GM12801 (cell line): ENCODE data around the gene DGCR2.

Source experiments
- TF ChIP-seq, protein P1 (sequence below): IDR thresholded peaks from one replicate; pipeline ENCODE4 v1.5.1; 2011; ENCODE audit warnings: control low read depth; ENCODE audit not compliant: insufficient read length; ENCODE audit errors: extremely low read depth

The DGCR2 gene

DNA sequence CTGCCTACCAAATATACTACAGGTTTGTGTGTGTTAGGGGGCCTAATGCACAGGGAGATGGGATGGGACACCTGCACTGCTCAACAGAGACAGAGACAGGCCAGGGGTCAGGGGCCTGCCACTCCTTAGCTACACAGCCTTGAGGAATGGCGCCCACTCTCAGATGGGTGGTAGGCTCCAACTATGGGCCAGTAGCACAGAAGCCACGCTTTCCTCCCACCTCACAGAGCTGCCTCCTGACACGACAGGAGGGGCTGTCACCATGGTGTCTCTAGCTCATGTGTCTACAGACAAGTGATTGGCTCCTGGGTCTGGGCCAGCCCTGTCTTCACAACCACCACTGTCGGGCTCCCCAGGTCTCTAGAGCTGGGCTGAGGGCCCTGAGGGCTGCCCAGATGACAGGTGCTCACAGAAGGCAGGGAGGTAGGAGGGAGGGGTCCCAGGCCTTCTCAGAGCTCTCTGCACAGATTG, 81.8 kb downstream of the DGCR2 start:
- TF ChIP-seq, protein P1, sequence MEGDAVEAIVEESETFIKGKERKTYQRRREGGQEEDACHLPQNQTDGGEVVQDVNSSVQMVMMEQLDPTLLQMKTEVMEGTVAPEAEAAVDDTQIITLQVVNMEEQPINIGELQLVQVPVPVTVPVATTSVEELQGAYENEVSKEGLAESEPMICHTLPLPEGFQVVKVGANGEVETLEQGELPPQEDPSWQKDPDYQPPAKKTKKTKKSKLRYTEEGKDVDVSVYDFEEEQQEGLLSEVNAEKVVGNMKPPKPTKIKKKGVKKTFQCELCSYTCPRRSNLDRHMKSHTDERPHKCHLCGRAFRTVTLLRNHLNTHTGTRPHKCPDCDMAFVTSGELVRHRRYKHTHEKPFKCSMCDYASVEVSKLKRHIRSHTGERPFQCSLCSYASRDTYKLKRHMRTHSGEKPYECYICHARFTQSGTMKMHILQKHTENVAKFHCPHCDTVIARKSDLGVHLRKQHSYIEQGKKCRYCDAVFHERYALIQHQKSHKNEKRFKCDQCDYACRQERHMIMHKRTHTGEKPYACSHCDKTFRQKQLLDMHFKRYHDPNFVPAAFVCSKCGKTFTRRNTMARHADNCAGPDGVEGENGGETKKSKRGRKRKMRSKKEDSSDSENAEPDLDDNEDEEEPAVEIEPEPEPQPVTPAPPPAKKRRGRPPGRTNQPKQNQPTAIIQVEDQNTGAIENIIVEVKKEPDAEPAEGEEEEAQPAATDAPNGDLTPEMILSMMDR: no peak

DNA sequence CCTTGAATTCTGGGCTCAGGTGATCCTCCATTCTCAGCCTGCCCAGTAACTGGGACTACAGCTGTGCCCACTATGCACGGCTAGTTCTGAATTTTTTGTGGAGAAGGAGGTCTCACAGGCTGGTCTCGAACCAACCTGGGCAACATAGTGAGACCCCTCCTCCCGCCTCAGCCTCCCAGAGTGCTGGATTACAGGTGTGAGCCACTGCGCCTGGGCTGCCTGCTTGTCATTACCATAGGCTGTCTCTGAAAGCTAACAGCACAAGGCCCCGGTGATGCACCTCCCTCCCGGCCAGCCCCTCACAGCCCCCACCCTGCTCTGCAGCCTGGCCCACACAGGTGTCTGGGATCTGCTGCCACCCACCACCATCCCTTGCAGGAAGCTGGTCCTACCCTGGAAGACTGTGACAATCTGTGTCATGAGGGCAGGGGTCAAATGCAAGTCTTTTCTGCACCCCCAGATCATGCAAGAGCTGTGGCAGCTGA, 82.4 kb downstream of the DGCR2 start:
- TF ChIP-seq, protein P1: no peak

DNA sequence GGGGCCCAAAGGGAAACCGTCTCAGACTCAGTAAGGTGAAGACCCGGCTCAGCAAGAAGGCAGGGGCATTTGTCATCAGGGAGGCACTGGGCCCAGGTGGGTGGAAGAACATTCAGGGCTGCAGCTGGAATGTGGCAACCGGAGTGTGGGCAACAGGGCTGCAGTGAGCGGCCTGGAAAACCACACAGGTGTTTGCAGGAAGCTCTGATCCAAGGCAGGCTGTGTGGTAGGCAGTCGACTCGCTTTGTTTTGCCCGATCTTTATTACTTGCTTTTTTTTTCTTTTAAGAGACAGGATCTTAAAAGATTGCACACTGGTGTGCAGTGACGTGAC, 82.8 kb downstream of the DGCR2 start:
- TF ChIP-seq, protein P1: no peak

DNA sequence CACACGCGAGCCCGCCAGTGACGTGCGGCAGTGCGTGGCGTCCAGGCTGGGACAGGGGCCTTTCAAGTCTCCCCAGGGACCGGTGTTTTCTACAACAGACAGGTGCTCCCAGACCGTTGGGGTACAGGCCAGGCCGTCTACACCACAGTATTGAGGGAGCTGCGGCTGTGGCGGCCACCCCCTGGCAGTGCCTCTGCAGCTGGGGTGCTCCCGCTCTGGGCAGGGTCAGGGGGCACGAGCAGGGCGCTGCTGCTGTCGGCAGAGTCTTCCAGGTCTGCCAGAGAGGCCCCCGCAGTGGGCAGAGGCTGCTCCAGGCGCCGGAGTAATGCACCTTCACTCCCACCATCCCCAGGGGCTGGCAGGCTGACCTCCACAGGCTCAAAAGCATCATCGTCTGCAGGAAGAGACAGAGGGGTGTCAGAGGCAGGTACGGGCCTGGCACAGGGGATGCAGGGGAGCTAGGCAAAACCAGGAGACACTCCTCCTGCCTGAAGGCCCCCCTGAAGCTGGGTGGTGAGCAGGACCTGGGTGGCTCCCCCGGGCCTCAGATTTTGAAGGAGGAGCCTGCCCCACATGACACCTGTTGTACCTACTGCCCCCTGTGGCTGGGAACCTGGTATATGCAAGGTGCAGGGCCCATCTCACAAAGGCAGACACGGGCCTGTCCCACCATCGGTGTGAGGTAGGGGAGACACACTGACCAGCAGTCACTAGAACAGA, 83.3 kb downstream of the DGCR2 start:
- TF ChIP-seq, protein P1: no peak

DNA sequence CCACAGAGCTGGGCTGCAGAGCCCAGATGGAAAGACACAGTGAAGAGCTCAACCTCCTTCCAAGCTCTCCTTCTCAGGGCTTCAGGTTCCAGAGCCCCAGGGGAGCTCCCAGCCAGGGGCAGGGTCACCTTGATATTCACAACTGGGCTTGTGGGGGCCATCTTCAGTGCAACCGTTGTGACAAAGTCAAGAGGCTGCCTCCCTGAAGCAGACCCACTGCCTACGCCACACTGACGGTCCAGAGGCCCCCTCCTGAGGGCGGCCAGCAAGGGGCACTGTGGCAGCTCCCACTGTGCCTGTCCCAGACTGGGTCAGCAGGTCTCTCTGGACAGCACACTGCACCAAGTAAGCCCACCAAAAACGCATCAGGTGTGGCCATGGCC, 84.1 kb downstream of the DGCR2 start:
- TF ChIP-seq, protein P1: no peak

DNA sequence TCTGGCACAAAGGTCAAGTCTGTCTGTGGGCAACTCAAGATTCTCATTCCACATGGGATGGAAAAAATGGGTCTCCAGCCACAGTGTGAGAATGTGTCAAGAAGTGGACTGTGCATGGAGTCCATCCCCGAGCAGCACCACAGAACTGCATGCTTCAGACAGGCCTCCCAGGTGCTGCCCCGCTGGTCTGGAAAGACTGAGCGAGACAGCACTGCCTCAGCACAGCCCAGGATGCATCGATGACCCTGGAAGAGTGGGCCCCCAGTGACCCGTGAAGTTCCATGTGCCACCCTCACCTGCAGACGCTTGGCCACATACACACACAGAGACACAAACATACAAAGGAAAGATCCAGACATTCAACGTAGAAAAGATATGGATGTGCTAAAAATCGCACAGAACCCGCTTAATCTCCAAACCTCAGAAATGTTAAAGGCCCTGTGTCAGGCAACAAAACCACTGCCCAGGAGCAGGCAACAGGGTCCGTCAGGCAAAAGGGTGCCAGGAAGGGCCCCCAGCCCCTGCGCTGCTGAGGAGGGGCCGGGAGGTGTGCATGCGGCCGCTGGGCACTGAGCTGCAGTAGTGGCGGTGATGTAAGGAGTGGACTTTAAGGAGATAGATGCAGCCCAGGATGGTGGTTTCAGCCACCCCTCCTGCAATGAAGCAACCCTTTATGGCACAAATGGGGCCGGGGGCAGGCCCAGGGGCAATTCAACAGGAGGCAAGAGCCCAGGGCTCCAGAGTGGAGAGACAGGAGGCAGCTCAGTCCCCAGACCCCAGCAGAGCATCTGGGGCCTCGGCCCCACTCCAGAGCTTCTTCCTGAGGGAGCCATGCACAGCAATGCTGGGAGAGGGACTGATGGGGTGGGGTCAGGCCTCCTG, 84.7 kb downstream of the DGCR2 start:
- TF ChIP-seq, protein P1: no peak

DNA sequence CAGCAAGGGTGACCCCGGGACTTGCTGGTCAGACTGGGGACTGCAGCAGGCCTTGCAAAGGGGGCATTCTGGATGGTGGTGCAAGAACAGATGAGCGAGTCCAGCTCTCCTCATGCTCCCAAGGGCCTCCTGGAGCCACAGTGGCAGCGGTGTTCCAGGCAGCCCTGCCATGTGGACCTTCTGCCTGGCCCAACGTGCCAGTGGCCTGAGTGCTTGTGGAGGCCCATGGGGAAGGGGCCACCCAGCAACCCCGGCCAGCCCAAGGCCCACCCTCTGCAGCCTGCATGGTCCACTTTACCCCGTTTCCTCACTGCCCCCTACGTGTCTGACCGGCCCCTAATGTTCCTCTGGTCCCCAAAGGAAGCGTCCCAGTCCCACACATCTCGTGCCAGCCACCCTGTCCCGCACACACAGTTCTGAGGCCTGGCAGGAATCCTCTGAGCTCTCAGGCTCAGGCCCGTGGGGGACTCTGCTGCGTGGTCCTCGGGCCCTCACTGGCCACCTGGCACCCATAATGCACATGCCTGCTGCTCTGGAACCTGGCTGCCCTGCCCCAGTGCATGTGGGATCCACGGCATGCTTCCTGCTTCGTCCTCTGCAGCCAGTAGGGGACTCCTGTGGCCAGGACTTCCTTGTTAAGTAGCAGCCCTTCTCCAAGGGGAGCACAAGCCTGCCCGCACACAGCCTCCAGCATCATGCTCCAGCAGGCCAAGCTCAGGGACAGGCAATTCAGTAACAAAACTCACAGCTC, 85.5 kb downstream of the DGCR2 start:
- TF ChIP-seq, protein P1: no peak
